GM18517 (cell line): ENCODE measurements around the gene ODC1.
"Not testable (repeated sequence)": the region's sequence is repeated elsewhere in the genome, so short reads cannot be mapped to it uniquely, and the experiment has no call there.

ENCODE experiments used
- ATAC-seq: cut with Tn5 transposase; IDR thresholded peaks from one replicate; pipeline ENCODE4 v1.9.1; 2021; ENCODE audit warnings: mild to moderate bottlenecking, moderate library complexity; ENCODE audit not compliant: unreplicated experiment

ODC1 gene

DNA sequence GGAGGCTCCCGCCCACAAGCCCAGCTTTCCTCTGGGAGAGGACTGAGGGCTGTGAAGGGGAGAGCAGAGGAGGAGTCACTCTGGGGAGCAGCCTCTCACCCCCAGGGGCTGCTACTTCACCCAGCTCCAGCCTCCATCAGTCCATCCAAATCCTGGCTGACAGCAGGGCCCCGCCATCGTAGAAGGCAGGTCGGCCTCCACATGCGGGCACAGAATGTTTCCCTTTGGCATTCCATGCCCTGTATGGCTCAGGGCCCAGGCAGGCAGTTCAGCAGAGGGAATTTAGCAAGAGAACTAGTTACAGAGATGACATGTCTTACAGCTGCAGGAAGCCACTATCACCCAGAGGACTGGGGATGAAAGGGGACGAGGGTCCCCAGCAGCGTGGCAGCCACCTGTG is 6.4 kb upstream of the ODC1 start:
- no peak for ATAC-seq

DNA sequence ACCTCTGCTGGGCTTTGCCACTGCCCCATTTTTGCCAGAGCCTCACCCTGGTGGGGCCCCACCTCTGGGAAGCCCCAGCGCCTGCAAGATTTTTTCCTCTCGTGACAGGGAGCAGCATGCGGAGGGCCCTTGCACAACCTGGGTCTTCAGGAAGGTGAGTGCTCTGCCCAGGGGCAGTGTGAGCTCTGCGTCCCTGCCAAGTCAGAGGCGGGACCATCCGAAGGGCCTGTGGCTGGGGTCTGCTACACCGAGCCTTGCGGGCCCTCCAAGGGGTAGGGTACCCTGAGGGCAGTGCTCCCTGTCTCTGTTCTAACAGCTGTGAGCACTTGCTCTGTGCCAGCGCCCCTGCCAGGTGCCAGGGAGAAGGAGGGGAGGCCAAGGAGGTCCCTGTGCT is 5.8 kb upstream of the ODC1 start:
- no peak for ATAC-seq

DNA sequence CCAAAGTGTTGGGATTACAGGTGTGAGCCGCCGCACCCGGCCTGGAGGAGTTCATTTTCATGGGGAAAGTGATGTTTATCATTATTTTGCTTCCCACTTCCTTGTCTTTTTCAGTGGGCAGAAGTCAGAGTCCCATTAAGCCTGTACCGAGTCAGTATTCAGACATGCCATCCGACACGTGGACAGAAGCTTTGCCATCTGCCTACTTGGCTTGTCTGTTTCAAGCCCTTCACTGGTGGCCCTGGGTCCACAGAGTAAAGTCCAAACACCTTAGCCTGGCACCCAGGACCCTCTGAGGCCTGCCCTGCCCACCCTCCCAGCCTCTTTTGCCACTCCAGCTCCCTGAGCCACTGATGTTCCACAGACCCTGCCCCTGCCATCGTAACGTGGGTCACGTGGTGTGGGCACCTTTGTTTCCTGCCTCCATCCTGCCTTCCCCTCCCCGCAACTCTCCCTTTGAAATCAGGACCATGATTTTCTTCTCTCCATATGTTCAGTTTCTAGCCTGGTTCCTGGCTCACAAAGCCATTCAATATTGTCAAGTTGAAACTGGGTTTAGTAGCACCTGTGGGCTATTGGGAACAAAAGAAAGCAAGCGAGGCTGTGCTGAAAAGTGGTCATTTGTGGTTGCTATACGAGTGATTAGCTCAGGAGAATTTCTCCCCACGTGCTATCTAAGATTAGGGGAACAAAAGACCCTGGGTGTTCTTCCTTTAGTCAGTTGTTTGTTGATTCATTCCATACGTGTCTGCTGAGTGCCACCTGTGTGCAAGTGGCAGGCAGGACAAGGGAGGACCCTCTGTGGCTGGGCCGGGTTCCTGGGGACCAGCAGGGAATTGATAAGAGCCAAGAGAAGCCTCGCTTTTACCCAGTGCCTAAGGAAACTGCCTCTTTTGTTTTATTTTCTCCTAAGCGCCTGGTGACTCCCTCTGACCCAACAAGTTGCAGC is 5.1 kb upstream of the ODC1 start:
- ATAC-seq = no peak

DNA sequence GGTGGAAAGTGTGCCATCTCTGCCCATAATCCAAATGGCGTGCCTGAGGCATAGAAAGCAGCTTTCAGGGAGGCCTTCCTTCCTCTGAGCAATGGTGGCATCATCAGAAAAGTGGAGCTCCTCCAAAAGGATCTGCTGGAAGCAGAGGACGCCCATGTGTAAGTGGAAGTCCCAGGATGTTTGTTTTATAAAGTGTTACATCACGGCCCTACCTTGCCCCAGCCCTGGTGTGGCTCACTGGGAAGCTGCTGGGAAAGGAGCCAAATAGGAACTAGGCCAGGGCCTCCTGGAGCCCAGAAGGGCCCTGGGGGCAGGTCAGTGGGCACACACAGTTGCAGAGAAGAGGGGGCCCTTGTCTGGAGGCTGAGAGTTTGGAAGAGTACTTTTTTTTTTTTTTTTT is 4.2 kb upstream of the ODC1 start:
- no peak for ATAC-seq

DNA sequence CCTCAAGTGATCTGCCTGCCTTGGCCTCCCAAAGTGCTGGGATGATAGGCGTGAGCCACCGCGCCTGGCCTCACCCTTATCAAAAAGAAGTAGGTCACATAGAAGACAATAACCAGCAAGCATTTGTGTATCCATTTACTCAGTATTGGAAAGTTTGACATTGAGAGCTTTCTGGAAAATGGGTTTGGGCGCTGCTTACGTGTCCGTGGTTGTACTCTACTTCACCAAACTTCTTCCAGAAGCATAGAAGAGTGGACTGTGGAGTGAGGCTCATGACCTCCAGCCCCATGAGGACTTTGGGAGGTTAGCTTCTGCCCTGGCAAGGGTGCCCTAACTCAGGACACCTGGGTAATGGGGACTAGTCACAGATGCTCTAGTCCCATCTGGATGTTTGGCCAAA is 3.7 kb upstream of the ODC1 start:
- ATAC-seq = no peak

DNA sequence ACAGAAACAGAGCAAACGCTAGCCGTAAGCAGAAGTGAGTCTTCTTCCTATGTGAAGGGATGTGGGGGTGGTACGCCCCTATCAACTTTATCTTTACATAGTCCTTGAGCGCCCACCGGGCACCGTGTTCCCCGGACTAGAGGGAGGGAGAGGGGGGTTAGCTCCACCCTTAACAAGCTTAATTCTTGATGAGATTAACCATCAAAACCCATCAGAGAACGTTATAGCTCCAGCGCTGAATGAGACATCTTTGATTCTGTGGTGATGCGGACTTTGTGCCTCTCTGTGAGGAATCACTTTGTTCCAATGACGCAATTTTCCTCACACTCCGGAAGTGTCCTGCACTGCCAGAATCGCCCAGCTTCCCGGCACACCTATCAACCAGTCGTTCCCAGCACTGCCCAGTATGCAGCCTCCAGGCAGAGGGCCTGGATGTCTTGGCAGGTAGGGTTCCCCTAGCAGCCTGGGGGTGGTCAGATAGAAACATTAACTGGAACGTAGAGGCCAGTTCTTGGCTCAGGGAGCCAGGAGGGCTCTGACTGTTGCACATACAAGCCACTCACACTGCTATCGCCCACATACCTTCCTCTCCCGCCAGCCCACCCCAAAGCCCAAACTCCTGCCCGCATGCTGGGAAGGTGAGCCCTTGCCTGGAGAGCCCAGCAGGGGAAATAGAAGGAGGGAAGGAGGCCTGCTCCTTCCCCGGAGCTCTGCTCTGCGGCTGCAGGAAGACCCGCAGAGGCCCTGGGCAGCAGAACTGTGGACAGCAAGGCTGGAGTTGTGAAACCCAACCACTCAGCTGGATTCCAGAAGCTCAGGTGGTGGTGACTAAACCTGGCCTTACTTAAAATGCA is 1.9 kb upstream of the ODC1 start:
- no peak for ATAC-seq

DNA sequence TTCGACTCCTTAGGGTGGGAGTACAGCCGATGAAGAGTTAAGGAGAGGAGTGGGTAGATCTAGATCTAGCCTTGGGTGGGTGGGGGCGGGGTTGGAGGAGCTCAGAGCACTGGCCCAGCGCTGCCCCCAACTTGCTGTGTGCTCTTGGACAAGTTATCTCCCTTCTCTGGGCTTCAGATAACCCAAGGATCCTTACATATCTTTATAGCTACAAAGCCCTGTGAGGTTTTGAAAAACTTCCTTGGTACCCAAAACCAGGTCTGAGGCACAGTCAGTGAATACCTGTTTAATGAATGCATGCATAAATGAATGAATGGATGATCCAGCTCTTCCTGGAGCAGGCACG is 1.3 kb upstream of the ODC1 start:
- no peak for ATAC-seq

DNA sequence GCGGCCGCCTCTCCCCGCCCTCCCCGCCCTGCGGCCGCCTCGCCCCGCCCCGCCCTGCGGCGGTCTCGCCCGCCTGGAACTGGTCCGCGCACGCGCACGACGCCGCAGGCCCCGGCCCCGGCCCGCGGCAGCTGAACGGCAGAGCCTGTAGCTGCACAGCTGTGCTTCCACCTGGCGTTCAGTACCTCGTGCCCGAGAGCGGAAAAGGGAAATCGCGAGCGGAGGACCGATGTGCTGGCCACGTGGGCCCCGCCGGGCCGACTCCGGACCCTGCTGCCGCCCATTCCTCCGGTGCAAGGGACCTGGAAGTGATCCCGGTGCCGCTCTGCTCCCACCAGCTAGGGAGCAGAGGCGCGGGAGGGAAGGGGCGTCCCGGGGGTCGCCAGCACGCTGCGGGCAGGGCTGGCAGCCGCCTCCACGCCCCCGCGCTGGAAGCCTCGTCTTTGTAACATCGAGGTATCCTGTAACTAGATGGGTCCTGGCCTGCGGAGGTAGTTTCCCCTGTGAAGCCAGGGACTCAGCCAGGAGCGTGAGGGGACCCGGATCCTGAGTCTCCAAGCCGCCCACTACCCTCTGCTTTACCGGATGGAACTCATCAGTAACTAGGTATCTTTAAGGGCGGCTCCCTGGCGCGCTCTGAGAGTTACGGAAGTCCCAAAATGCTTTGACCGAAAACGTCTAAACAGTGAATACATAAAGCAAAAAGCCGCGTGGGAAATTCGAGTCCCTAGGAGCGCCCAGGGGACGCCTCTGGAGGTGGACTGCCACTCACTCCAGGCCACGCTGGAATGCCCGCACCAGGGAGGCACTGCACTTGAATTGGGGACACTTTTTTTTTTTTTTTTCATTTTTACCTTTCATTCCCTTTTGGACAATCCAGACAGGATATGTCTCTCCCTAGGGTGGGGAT is 704 bp upstream of the ODC1 start:
- ATAC-seq = peak; percentile 54

DNA sequence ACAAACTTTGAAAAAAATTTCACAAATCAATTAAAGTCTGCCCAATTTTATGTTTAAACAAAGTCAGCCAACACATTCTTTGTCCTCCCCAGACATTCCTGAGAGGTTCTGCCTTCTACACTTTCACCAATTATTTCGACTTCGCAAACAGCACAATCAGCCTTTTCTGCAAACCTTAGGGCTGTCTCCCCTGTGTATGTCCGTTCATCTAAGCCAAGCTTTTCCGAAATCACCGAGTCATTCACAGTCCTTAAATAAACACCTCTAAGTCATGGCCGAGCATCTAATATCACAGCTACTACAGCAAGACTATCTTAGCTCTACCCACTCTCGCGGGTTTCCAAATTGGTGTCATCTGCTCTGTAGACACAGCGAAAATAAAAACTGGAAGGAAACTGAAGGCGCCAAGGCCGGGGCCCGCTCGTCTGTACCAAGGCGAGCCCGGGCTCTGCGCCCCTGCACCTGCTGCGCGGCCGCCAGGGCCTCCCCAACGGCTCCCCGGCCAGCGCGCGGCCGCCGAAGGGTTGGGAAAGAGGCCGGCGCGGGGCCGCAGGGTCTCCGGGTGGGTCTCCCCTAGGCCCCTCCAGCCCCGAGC is 730 bp downstream of the ODC1 start:
- peak; percentile 29 for ATAC-seq

DNA sequence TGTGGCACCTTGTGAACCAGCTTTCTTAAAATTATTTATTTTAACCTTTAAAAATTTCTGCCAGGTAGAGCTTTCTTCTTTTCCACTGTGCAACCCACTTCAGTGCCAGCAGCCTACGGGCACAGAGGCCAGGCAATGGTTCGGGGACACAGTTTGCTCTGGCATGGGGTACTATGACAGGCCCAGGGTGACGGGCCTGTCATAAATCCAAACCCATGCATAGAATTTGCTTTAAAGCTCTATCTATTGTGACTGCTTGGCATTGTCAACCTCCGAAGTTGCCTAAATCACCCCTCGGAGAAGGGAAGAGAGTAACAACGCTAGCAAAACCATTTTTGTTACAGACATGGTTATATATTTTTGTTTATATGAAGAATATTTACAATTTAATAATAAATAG is 1.5 kb downstream of the ODC1 start:
- ATAC-seq = no peak

DNA sequence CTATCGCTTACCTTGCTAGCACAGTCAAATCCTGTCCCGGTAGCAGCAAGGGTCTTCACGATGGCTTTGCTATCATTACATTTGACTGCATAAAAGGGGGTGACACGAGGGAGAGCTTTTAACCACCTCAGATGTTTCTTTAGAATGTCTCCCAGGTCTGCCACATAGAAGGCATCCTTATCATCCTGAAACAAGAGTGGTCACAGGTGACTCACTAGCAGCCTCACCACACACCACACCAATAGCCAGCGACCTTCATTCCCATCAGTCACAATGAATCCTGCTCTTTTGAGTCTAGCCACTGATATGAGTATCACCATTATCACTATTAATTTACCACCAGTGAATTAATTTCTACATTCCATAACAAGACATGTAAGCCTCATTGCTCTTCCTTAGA is 3.7 kb downstream of the ODC1 start:
- ATAC-seq = no peak

DNA sequence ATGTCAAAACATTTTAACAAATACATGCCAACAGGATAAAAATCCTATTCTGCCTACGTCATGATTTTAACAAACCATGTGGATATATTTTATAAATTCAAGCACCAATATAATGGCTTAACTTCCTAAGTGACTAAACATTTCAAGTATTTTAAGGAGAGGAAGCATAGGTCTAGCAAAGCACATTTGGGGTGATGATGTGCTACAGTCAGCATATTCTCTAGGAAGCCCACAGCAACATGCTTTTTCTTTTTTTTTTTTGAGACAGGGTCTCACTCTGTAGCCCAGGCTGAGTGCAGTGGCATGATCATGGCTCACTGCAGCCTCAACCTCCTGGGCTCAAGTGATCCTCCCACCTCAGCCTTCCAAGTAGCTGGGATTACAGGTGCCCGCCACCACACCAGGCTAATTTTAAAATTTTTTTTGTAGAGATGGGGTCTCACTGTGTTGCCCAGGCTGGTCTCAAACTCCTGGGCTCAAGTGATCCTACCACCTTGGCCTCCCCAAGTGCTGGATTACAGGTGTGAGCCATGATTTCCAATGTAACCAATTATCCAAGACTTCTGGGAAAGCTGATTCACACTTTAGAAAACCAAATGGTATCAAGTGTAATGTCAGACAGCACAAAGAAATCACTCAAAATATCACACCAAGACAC is 5.5 kb downstream of the ODC1 start:
- not testable (repeated sequence) for ATAC-seq

DNA sequence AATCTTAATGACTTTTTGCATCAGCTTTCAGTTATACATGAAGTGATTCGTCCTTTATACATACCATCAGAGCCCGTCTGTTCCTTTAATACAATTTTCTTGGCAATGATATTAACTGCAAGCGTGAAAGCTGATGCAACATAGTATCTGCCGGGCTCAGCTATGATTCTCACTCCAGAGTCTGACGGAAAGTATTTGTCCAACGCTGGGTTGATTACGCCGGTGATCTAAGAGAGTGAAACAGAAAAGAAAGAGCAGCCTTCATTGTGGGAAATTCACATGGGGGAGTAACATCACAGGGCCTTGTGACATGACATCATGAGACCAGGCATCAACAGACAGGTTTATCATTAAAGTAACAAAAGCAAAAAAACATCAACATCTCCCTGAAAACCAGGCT is 6.2 kb downstream of the ODC1 start:
- ATAC-seq = no peak

DNA sequence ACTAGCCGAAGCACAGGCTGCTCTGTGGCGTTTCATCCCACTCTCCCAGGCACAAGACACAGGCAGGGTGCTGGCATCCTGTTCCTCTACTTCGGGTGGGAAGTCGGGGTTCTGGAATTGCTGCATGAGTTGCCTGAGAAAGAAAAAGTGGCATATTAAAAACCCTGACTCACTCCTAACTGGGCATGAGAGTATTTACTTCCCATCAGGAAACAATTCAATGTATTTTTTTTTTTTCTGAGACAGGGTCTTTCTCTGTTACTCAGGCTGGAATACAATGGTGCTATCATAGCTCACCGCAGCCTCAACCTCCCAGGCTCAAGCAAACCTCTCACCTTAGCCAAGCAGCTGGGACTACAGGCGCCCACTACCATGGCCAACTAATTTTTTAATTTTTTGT is 7.4 kb downstream of the ODC1 start:
- ATAC-seq = no peak

DNA sequence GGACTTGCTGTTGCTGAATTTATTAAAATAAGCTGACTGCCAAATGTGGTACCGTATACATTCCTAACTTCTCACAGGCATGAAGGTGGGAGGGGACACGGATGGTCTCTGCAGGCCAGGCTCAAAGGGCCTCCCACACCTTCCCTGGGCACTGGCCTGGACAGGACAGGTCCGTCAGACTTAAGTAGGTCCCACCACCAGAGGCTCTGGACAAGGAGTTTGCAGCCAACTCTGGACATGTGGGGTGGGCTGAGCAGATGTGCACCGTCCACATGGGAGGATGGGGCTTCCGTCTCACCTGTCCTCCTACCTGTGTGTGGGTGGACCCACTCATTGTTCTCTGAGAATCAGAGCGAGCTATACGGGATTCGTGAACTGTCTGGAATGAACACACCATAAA is 8.2 kb downstream of the ODC1 start:
- ATAC-seq = no peak

DNA sequence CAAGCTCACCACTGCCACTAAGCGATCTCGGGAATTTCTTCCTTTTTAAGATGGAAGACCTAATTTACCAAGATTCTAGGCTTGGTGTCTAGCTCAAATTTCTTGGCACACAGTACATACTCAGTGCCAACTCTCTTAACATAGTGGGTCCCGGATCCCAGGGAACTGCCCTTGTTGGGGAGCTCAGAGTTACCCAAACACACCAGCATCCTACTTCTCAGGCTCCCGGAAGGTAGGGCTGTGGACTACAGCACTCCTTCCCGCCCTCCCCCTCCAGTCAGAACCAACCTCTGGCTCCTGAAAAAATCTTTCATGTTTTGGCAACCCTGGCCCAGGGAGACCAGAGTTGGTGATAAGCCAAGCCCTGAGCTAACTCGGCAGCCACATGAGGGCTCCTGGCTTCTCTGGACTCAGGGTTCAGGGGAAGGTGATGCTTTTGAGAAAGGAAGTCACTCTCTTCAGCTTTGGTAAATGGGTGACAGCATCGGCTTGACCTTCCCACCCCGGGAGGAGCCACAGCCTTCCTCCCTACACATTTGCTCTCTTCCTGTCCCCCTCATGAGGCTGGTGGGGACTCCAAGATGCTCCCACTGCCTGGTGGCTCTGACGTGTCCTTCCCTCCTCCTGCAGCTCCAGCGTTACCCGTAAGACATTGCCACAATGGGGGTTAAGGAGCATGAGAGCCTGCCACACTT is 8.8 kb downstream of the ODC1 start:
- ATAC-seq = no peak

DNA sequence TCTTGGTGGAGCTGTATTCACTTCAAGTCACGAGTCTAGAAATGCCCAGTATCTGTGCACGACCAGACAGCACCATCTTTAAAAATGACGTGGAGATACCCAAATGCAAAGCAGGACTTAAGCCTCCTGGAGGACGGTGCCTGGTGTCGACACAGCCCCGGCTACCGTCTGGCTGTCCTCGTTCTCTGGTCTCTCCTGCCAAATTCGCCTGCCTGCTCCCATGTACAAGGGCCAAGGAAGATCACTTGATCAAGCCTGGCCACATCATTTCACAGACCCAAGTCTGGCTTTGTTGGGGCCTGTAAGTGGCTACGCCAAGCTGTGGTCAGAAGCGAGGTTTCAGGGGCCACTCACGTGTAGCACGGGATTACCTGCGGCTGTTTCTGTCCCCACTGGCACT is 9.4 kb downstream of the ODC1 start:
- ATAC-seq = no peak

DNA sequence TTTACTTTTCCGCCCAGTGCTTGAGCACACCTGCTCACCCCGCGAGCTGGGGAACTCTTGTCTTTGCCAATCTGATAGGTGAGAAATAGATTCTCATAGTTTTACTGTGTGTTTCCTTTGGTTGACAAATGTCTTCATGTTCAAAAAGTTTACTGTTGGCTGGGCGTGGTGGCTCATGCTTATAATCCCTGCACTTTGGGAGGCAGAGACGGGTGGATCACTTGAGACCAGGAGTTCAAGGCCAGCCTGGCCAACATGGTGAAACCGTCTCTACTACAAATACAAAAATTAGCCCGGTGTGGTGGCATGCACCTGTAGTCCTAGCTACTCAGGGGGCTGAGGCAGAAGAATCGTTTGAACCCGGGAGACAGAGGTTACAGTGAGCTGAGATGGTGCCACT is 10.3 kb downstream of the ODC1 start:
- no peak for ATAC-seq

DNA sequence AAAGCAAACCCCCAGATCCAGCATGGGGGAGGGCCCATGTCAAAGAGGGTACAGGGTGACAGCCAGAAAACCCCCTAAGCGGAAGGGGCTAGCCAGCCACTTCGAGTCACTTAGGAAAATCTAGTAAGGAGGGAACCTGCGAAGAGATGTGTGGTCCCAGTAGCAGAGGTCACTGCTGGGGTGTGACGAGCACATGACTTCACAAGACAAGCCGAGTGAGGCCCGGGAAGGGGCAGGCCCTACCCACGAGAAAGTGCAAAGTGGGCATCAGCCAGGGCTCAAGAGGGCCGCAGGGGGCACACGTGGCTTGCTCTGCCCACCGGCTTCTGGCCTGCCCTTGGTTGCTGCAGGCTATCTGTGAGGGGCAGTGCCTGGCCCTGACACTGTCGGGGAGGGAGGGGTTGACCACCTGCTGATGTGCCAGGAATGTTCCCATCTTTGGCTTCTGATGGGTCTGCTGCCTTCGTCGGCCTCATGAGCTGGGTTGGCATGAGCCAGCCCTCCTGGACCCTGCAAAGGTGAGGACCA is 11.5 kb downstream of the ODC1 start:
- ATAC-seq = no peak
